Upper lobe of left lung (tissue), 4 donors: ENCODE measurements around the gene FOXD4.
"Not testable (repeated sequence)": the region's sequence is repeated elsewhere in the genome, so short reads cannot be mapped to it uniquely, and the experiment has no call there.

Experiments used
- CTCF ChIP-seq, 6 experiments: fragments of 450-650 bp in 4 of 6; fragments of 200-600 bp in 2 of 6; sonication (generic) in 2 of 6; IDR thresholded peaks; one replicate each; pipeline ENCODE4 v1.5.1; 2016 to 2019; ENCODE audit warnings: antibody characterized with exemption in 6 of 6
- EP300 ChIP-seq, 4 donors: sonication (generic); formaldehyde crosslinking; IDR thresholded peaks; one replicate each; pipeline ENCODE4 v1.5.1; 2017; ENCODE audit warnings: antibody characterized with exemption in 4 of 4, control low read depth in 2 of 4
- POLR2A ChIP-seq, 4 donors: fragments of 450-650 bp; IDR thresholded peaks; one replicate each; pipeline ENCODE4 v1.5.1; 2016 to 2017; ENCODE audit warnings: antibody characterized with exemption in 4 of 4, mild to moderate bottlenecking in 2 of 4
- POLR2AphosphoS5 ChIP-seq, 2 donors: sonication (generic); formaldehyde crosslinking; IDR thresholded peaks; one replicate each; pipeline ENCODE4 v1.5.1; 2017; ENCODE audit warnings: antibody characterized with exemption in 2 of 2

- not testable (repeated sequence) for TF ChIP-seq CTCF, POLR2A, EP300, POLR2AphosphoS5 (IDR thresholded peaks at IDR 0.05)
Measured at GRCh38 chr9:76389-76788, 41.8 kb downstream of the FOXD4 start.
